ENCODE measurements around the gene DBT.
"Not testable (repeated sequence)": the region's sequence is repeated elsewhere in the genome, so short reads cannot be mapped to it uniquely, and the experiment has no call there.

The DBT gene

DNA sequence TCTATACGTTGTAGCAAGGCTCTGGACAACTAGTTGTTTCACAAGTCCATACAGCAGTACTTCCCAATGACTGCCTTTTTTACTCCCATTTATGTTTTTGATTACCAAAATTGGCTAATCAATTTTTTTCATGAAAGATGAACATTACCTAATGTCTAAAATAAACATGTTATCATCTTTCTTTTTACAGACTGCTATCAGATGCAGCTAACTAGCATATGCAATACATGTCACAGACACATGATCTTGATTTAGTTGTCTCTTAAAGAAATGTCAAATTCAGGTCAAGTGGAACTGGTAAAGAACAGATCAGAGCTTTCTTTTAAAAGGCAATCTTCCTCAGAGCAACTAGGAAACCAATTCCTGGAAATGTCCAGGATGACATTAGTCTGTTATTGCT, 630 bp upstream of the DBT start:
- no peak for DNase-seq

GRCh38 chr1:100249155-100249536, 488 bp downstream of the DBT start:
- no peak for DNase-seq

- no peak for DNase-seq
Measured at GRCh38 chr1:100246738-100247137, 2.9 kb downstream of the DBT start.

DNA sequence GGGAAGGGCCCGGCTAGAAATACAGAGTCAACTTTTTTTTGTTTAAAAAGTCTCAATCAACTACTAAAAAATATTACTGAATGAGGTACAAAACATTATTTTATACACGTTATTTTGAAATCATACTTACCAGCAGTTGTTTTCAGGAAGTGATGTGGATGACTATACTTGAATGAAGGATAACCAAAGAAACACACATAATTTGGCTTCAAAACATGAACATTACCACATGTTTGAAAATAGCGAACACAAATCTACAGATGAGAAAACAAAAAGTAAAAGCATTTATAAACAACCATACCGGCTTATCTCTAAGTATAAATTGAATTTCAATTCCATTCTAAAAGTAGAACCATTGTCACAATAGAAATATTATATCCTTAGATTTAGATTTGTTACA, 9.0 kb downstream of the DBT start:
- no peak for DNase-seq

- no peak for DNase-seq
Measured at GRCh38 chr1:100239961-100240360, 9.7 kb downstream of the DBT start.

DNA sequence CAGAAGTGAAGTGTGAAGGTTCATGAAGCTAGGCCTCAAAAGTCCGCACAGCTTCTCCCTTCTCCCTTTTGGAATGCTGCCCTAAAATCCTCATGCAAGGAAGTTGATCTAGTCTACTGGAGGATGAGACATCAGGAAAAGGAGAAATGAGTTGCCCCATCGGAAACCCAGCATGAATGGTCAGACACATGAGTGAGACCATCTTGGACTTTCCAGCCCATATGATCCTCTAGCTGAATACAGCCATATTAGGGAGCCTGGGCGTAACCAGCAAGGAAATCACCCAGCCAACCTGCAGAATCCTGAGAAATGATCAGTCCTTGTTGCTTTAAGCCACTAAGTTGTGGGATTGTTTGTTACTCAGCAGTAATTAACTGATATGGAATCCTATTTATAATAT, 12.5 kb downstream of the DBT start:
- no peak for DNase-seq

GRCh38 chr1:100234432-100234831, 15.2 kb downstream of the DBT start:
- no peak for DNase-seq

GRCh38 chr1:100233566-100233965, 16.1 kb downstream of the DBT start:
- DNase-seq, result not testable (repeated sequence)

GRCh38 chr1:100232156-100232555, 17.5 kb downstream of the DBT start:
- no peak for DNase-seq

- DNase-seq, result no peak
Measured at GRCh38 chr1:100231721-100232120, 17.9 kb downstream of the DBT start.

GRCh38 chr1:100230765-100231164, 18.9 kb downstream of the DBT start:
- DNase-seq, result no peak

- no peak for DNase-seq
Measured at GRCh38 chr1:100229681-100230443, 19.8 kb downstream of the DBT start.

DNA sequence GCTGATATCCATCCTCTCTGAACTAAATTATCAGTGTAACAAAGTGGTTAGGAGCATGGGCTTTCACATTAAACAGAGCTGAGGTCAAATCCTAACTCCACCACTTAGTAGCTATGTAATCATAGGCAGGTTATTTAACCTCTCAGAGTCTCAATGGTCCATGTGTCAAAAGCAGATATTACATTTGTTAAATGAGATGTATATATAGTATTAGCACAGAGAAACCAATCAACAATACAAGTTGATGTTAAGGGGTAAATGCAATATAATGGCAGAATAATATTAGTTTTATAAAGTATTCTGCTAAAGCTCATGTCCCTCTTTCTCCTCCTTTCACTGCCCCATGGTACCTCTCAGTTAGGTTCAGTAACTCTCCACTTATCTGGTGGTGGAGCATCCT, 27.2 kb downstream of the DBT start:
- no peak for DNase-seq

DNA sequence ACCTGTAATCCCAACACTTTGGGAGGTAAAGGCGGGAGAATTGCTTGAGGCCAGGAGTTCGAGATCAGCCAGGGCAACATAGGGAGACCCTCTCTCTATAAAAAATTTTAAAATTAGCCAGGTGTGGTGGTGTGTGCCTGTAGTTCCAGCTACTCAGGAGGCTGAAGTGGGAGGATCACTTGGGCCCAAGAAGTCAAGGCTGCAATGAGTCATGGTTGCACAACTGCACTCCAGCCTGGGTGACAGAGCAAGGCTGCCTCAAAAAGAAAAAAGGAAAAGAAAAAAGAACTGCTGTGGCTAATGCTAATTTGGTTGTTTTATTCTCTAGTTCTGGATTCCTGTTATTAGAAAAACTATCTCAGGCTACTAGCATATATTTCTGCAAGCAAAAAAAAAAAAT, 29.8 kb downstream of the DBT start:
- DNase-seq, result no peak

DNA sequence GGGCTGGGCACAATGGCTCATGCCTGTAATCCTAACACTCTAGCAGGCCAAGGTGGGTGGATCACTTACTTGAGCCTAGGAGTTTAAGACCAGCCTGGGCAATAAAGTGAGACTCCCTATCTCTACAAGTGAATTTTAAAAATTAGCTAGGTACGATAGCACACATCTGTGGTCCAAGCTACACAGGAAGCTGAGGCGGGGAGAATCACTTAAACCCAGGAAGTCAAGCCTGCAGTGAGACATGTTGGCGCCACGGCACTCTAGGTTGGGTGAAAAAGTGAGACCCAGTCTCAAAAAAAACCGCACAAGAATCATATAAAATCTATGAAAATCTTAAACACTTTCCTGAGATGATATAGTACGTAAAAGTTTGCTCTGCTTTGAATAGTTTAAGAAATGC, 30.2 kb downstream of the DBT start:
- no peak for DNase-seq

DNA sequence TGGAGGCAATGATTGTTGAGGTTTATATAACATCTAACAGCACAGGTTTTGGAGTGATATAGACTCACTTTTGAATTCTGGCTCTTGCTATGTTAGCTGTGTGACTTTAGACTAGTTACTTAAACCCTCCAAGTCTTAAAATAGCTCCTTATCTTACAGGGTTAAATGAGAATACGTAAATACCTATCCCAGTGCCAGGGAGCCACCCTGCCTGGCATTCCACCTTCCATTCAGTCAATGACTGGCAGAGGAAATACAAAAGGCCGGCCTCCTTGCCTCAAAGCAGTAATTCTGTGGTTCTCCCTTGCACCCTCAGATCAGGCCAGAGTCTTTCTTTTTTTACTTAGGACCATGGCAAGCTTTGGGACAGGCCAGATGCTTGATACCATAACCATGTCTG, 31.8 kb downstream of the DBT start:
- DNase-seq, result no peak

- no peak for DNase-seq
Measured at GRCh38 chr1:100215101-100215500, 34.5 kb downstream of the DBT start.

DNA sequence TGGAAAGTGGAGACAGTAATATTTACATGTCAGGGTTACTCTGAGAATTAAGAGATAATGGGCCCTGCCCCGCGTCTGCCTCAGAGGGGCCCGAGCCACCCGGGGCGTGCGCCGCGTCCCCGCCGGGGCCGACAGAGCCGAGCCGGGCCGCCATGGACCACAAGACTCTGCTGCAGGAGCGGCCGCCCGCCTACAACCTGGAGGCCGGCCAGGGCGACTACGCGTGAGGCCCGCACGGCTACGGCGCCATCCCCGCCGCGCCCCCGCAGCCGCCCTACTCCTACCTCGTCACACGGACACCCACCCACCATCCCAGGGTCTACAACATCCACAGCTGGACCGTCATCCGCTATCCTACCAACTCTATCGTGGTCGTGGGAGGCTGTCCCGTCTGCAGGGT, 36.5 kb downstream of the DBT start:
- no peak for DNase-seq

- no peak for DNase-seq
Measured at GRCh38 chr1:100206301-100206700, 43.3 kb downstream of the DBT start.

GRCh38 chr1:100205593-100205992, 44.0 kb downstream of the DBT start:
- DNase-seq, result not testable (repeated sequence)

- not testable (repeated sequence) for DNase-seq
Measured at GRCh38 chr1:100205103-100205502, 44.5 kb downstream of the DBT start.

GRCh38 chr1:100202703-100203102, 46.9 kb downstream of the DBT start:
- DNase-seq, result not testable (repeated sequence)

DNA sequence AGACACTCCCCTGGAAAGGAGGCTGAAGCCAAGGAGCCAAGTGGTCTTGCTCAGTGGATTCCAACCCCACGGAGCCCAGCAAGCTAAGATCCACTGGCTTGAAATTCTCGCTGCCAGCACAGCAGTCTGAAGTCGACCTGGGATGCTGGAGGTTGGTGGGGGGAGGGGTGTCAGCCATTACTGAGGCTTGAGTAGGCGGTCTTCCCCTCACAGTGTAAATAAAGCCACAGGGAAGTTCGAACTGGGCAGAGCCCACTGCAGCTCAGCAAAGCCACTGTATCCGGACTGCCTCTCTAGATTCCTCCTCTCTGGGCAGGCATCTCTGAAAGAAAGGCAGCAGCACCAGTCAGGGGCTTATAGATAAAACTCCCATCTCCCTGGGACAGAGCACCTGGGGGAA, 49.6 kb downstream of the DBT start:
- not testable (repeated sequence) for DNase-seq

GRCh38 chr1:100198596-100198995, 51.0 kb downstream of the DBT start:
- no peak for DNase-seq

DNA sequence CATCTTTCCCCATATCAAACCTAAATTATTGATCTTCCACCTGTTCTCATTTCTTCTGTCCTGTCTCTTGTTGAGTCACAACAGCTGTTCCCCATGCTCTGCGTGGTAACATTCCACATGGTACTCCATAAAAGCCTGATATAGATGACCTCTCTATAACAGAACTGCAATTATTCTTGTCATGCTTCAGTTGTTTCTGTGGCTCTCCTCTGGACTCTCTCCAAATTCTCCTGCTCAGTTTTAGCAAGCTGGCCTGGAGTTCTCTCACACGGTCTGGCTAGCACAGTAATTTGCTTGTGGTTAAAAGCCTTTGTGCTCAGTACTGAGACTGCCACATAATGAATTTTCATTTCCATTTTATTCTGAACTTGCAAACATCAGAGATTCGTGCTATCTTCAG, 61.0 kb downstream of the DBT start:
- DNase-seq, result no peak

Measured in activated naive CD4-positive, alpha-beta T cell treated with anti-CD3 and anti-CD28 coated beads, Interleukin-2, amount 50 U/mL, for 16 hours (primary cell).